Endothelial cell (in vitro differentiated cells): Measurements from ENCODE around the gene ADM2. TPM values are rescaled to one million over a fixed set of nuclear protein-coding genes. Genes with fewer than 3 reads are reported as not detected.
A peak's percentile ranks its signal among the peaks of the same experiment; 100 is the strongest.

Source experiments
- DNase-seq: peaks from one replicate; pipeline ENCODE4 v3.0.0; 2021; ENCODE audit warnings: low spot score
- H3K27ac Mint-ChIP-seq: one replicate; pipeline ENCODE4 v1.8.0; 2021; ENCODE audit warnings: mixed read lengths, inconsistent platforms; ENCODE audit not compliant: unreplicated experiment
- H3K27me3 Mint-ChIP-seq: one replicate; pipeline ENCODE4 v1.8.0; 2021; ENCODE audit warnings: mild to moderate bottlenecking, moderate library complexity, mixed read lengths, inconsistent platforms; ENCODE audit not compliant: unreplicated experiment
- H3K36me3 Mint-ChIP-seq: one replicate; pipeline ENCODE4 v1.8.0; 2021; ENCODE audit warnings: mild to moderate bottlenecking, low read depth, mixed read lengths, inconsistent platforms; ENCODE audit not compliant: unreplicated experiment
- H3K4me1 Mint-ChIP-seq: one replicate; pipeline ENCODE4 v1.8.0; 2021; ENCODE audit warnings: mild to moderate bottlenecking, mixed read lengths, inconsistent platforms; ENCODE audit not compliant: unreplicated experiment
- H3K4me3 Mint-ChIP-seq: one replicate; pipeline ENCODE4 v1.8.0; 2021; ENCODE audit warnings: mild to moderate bottlenecking, mixed read lengths, inconsistent platforms; ENCODE audit not compliant: unreplicated experiment
- H3K9me3 Mint-ChIP-seq: one replicate; pipeline ENCODE4 v1.8.0; 2021; ENCODE audit warnings: mixed read lengths, inconsistent platforms; ENCODE audit not compliant: unreplicated experiment
- total RNA-seq: library from RNA; stranded (reverse); fragmentation: NEBNext Ultra II Directional; extraction: Animal tissue kit (Norgen Biotek cat#: 25700); gene quantifications from one replicate; pipeline ENCODE4 v1.2.1, GENCODE V29; 2021; ENCODE audit not compliant: unreplicated experiment
- TF ChIP-seq, protein P1 (sequence below): fragments of 200-600 bp; sonication (generic); IDR thresholded peaks from one replicate; pipeline ENCODE4 v1.5.0; 2021; ENCODE audit warnings: antibody characterized with exemption; ENCODE audit not compliant: unreplicated experiment

The ADM2 gene
- total RNA-seq, 1 donor from 2014 or later = 0.36 TPM

DNA sequence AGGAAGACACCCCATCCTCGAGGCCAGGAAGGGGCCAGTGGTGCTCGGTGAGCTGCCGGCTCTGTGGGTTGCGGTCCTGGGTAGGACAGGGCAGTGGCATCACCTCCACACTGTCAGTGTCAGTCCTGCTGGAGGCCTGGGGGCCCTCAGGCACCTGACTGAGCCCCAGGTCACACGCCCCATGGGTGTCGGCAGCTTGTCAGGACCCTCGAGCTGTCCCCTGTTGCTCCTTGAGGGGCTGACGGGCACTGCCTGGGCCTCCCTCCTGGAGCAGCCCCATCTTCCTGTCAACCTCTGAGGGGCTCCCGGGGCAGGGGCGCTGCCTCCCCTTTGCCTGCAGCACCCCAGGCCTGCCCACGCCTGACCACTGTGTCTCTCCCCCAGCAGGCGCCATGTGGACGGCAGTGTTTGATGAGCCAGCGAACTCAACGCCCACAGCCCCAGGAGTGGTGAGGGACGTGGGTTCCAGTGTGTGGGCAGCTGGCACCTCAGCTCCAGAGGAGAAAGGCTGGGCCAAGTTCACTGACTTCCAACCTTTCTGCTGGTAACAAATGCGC is 42.0 kb upstream of the ADM2 start:
- Mint-ChIP-seq H3K27me3 (peaks cover 7% of the 10 kb centered on the region), H3K4me1 (no peaks in the 10 kb centered on the region), H3K27ac (no peak overlapping the region), H3K4me3 (no peak overlapping the region), H3K9me3 (no peaks in the 10 kb centered on the region), H3K36me3 (peaks cover 13% of the 10 kb centered on the region)
- TF ChIP-seq, protein P1, sequence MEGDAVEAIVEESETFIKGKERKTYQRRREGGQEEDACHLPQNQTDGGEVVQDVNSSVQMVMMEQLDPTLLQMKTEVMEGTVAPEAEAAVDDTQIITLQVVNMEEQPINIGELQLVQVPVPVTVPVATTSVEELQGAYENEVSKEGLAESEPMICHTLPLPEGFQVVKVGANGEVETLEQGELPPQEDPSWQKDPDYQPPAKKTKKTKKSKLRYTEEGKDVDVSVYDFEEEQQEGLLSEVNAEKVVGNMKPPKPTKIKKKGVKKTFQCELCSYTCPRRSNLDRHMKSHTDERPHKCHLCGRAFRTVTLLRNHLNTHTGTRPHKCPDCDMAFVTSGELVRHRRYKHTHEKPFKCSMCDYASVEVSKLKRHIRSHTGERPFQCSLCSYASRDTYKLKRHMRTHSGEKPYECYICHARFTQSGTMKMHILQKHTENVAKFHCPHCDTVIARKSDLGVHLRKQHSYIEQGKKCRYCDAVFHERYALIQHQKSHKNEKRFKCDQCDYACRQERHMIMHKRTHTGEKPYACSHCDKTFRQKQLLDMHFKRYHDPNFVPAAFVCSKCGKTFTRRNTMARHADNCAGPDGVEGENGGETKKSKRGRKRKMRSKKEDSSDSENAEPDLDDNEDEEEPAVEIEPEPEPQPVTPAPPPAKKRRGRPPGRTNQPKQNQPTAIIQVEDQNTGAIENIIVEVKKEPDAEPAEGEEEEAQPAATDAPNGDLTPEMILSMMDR = no peak
- no peak for DNase-seq

DNA sequence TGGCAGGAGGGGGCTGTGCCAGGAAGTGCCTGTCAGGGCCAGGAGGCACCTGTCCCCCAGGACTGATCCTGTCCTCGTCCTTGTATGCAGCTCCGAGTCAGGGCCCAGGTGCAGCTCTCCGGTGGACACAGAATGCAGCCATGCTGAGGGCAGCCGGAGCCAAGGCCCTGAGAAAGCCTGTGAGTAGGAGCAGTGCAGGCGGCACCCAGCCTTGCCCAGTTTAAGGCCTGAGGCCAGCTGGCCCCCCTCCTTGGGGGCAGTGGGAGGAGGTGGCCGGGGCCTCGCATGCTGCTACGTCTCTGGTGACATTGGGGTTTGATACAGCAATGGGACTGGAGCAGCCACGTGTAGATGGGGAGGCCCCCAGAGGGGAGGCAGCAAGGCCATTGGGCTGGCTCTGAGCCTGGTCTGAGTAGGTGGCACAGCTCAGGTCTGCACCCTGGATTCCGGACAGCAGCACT is 41.4 kb upstream of the ADM2 start:
- H3K9me3 Mint-ChIP-seq = no peaks in the 10 kb centered on the region
- TF ChIP-seq, protein P1 = no peak
- peaks cover 11% of the 10 kb centered on the region for H3K36me3 Mint-ChIP-seq
- no peak for DNase-seq
- no peak overlapping the region for H3K27ac Mint-ChIP-seq
- H3K27me3 Mint-ChIP-seq = peaks cover 9% of the 10 kb centered on the region
- no peak overlapping the region for H3K4me3 Mint-ChIP-seq
- no peaks in the 10 kb centered on the region for H3K4me1 Mint-ChIP-seq

DNA sequence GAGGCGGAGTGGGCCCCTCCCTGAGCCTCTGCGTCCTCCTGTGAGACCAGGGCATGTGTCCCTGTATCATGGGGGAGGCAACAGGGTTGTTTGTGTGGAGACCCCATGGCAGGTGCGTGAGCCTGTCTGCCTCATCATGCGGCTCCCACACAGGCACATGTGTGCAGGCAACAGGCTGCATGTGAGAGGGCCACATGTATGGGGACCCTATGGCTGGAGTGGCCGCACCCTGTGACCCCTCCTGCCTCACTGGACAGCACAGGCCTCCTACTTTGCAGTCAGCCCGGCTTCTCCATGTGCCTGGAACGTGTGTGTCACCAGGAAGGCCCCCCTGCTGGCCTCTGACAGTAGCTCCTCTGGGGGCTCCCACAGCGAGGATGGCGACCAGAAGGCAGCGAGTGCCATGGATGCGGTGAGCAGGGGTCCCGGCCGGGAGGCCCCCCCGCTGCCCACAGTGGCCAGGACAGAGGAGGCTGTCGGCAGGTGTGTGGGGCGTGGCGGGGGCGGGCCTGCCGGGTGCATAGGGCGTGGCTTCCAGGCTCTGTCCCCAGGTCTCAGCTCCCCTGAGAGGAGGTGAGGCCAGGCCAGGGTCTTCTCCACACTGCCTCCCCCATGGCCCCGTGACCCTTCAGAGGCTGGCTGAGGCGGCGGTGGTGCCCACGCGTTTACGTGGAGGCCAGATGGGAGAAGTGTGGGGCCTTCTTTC is 40.6 kb upstream of the ADM2 start:
- H3K9me3 Mint-ChIP-seq = no peaks in the 10 kb centered on the region
- TF ChIP-seq, protein P1 = no peak
- H3K27me3 Mint-ChIP-seq = peaks cover 11% of the 10 kb centered on the region
- H3K27ac Mint-ChIP-seq = no peak overlapping the region
- H3K4me3 Mint-ChIP-seq = no peak overlapping the region
- DNase-seq = no peak
- H3K4me1 Mint-ChIP-seq = no peaks in the 10 kb centered on the region
- peaks cover 6% of the 10 kb centered on the region for H3K36me3 Mint-ChIP-seq

DNA sequence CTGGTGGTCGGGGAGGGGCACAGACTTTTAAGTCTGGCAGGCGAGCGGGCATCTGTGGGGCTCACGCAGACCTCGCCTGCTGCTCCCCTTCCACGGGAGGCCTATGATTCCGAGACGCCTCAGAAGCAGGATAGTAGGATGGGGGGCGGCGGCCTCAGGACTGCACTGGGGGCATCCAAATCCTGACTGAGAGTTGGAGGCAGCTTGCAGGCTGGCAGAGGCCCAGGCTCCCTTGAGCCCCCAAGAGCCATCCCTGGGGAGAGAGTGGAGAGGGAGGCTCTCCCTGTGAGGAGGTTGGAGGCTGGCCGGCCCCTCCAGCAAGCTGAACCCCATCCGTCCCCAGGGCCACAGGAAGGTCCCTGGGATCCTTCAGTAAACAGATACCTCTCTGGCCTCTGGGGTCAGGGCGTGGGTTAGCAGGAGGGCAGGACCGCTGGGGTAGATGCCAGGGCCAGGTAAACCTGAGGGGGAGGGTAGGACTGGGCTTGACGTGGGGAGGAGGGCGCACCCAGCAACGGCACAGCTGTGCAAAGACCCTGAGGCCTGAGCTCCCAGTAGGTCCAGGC is 39.8 kb upstream of the ADM2 start:
- H3K4me1 Mint-ChIP-seq = no peaks in the 10 kb centered on the region
- H3K27me3 Mint-ChIP-seq = peaks cover 11% of the 10 kb centered on the region
- H3K9me3 Mint-ChIP-seq = no peaks in the 10 kb centered on the region
- TF ChIP-seq, protein P1 = no peak
- DNase-seq = no peak
- peaks cover 6% of the 10 kb centered on the region for H3K36me3 Mint-ChIP-seq
- H3K27ac Mint-ChIP-seq = no peak overlapping the region
- no peak overlapping the region for H3K4me3 Mint-ChIP-seq

DNA sequence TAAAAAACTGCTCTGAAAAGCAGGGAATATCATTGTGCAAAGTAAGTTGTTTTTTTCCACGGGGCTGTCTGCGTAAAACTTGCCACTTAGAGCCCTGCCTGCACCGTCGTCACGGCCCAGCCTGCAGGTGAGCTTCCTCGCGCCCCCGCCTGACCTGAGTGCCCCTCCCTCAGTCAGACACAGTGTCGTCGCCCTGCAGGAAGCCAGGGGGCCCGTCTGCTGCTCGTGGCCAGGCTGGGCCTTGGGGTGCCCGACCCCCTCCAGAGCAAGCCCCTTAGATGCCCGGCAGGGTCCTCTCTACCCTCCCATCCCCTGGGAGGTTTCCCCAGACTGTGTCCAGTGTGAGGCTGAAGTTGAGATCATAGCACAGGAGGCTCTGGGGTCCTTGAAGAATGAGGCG is 38.1 kb upstream of the ADM2 start:
- Mint-ChIP-seq H3K27ac (peak overlapping the region; percentile 70), H3K36me3 (peaks cover 5% of the 10 kb centered on the region), H3K4me1 (peaks cover 2% of the 10 kb centered on the region), H3K27me3 (peaks cover 11% of the 10 kb centered on the region), H3K4me3 (peak overlapping the region; percentile 56), H3K9me3 (no peaks in the 10 kb centered on the region)
- TF ChIP-seq, protein P1 = no peak
- DNase-seq = no peak
